ENCODE measurements around the gene CLIC4.
"Not testable (repeated sequence)": the region's sequence is repeated elsewhere in the genome, so short reads cannot be mapped to it uniquely, and the experiment has no call there.

The CLIC4 gene

DNA sequence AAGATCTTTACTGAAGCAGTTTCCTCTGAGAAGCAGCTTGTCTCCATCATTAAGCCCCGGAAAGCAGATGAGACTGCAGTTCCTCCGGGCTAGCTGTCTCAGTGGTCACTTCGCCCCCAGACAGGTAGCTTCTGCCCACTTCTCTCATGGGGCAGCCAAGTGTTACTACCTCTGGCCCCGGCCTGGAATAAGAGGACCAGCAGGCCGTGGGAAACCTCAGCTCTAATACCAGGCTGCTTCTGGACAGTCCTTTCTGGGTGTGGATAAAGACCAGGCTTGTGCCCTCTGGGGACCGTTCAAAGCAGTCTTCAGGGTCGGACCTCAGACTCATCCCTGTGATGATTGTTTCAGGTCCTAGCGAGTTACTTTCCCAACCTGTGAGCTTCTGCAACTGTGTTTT, 130.0 kb downstream of the CLIC4 start:
- no peak for DNase-seq (ENCODE audit: low read depth in 1 of 2, low spot score in 1 of 2)

DNA sequence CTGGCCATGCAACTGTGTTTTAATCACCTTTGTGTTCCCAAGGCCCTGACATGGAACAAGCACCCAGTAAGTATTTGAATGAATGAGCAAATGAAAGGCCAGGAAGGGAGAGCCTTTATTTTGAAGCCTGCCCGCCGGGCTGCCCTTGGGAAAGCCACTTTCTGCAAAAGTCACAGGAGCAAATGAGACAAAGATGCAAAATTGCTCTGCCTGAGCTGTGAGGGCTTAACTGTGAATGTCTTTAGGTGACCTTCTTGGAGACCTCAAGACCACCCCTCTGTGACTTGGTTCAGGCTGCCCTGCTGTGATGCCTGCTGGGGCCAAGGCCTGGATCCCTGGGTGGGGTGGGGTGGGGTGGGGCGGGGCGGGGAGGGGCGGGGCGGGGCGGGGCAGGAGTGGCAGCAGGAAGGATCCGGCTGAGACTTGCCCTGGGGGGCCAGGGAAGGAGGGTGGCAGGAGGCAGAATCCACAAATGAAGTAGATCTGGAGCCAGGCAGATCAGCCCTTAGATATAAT, 130.8 kb downstream of the CLIC4 start:
- DNase-seq (ENCODE audit: low read depth in 1 of 2, low spot score in 1 of 2), result no peak

DNA sequence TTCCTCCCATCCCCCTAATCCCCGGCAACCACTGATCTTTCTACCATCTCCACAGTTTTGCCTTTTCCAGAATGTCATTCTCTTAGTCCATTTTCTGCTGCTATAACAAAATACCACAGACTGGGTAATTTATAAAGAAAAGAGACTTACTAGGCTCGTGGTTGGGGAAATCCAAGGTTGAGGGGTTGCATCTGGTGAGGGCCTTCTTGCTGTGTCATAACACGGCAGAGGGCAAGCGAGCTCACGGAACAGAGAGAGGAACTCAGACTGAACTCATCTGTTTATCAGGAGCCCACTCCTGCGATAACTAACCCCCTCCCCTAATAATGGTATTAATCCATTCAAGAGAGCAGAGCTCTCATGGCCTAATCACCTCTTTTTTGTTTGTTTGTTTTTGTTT, 132.8 kb downstream of the CLIC4 start:
- DNase-seq (ENCODE audit: low read depth in 1 of 2, low spot score in 1 of 2), result no peak

DNA sequence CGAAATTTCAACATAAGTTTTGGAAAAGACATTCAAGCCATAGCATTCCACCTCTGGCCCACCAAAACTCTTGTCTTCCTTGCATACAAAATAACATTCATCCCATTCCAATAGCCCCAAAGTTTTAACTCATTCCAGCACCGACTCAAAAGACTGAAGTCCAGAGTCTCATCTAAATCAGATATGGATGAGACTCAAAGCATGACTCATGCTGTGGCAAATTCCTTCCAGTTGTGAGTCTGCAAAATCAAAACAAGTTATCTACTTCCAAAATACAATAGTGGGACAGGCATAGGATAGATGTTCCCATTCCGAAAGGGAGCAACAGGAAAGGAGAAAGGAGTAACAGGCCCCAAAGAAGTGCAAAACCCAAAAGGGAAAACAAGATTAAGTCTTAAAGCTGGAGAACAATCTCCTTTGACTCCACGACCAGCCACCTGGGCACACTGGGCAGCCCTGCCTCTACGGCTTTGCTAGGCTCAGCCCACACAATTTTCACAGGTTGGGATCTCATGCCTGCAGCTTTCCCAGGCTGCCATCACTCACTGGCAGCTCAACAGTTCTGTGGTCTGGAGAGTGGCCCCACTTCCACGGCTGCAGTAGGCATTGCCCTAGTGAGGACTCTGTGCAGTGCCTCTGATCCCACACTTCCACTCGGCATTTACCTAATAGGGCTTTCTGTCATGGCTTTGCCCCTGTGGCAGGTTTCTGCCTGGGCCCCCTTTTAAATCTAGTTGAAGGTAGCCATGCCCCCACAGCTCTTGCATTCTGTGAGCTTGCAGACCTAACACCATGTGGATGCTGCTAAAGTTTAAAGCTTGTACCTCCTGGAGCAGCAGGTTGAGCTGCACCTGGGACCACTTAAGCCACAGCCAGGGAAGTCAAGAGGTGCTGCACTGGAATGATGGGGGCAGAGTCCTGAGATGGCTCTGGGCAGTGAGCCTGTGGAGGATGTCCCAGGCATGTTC, 133.8 kb downstream of the CLIC4 start:
- no peak for DNase-seq (ENCODE audit: low read depth in 1 of 2, low spot score in 1 of 2)

DNA sequence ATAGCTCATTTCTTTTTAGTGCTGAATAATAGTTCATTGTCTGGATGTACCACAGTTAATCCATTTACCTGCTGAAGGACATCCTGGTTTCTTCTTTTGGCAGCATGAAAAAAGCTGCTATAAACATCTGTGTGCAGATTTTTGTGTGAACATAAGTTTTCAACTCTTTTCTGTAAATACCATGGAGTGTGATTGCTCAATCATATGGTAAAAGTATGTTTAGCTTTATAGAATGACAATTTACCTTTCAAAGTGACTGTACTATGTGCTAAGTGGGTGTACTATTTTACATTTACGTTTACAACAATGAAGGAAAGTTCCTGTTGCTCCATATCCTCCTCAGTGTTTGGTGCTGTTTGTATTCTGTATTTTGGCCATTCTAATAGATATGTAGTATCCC, 135.8 kb downstream of the CLIC4 start:
- no peak for DNase-seq (ENCODE audit: low read depth in 1 of 2, low spot score in 1 of 2)

DNA sequence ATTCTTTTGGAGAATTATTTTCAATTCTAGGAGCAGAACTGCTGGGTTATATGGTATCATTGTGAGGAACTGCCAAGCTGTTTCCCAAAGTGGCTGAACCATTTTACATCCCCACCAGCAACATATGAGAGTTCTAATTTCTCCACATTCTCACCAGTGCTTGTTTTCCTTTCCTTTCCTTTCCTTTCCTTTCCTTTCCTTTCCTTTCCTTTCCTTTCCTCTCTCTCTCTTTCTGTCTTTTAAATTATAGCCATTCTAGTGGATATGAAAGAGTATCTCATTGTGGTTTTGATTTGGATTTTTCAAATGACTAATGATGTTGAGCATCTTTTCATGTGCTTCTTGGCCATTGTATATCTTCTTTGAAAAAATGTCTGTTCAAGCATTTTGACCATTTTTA, 139.5 kb downstream of the CLIC4 start:
- no peak for DNase-seq (ENCODE audit: low read depth in 1 of 2, low spot score in 1 of 2)

DNA sequence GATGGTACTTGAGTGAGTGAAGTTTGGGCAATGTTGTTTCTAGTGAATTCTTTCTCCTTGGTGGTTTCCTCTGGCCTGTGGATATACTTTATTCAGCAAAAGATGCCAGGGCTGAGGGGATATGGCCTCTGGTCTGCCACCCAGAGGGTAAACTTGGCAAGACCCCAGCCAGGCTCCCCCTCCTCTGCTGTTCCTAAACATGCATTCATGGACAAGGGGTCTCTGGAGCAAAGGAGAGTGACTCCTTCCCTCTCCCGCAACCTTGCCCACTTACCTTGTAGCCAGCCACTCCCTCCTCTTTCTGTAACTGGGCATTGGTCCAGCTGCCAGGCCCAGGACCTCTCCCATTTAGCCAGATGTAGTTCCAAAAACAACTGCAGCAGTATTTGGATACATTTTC, 141.0 kb downstream of the CLIC4 start:
- DNase-seq (ENCODE audit: low read depth in 1 of 2, low spot score in 1 of 2), result no peak

DNA sequence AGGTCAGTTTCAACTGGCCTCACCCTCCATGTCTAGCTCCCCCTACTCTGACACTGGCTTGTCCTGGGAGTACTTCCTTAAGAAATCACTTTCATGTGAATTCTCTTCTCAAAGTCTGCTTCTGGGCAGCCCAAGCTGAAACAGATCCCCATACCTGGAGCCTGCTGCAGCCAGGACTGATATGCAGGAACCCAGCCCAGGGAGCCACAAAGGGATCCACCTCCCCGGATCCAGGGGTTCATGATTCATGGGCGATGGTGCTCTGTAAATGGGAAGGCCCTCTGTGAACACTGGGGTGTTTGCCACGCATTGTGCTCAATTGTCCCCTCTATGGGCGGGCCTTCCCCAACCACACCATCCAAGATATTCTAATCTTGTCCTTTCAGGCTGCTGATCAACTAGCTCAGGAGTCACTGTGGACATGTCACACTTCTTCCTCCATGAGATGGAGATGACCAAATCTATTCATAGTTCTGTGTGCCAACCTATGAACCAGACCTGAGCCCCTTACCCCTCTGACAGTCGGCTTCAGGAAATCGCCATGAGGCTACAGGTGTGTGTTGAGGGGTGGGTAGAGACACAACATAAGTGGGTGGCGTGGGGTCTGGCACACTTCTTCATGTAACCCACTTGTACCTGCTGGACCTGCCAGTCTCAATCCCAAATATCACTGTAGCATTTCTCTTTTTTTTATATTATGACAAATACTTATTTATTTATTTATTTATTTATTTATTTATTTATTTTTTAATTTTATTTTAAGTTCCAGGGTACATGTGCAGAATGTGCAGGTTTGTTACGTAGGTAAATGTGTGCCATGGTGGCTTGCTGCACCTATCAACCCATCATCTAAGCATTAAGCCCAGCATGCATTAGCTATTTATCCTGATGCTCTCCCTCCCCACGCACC, 143.1 kb downstream of the CLIC4 start:
- DNase-seq (ENCODE audit: low read depth in 1 of 2, low spot score in 1 of 2), result no peak

DNA sequence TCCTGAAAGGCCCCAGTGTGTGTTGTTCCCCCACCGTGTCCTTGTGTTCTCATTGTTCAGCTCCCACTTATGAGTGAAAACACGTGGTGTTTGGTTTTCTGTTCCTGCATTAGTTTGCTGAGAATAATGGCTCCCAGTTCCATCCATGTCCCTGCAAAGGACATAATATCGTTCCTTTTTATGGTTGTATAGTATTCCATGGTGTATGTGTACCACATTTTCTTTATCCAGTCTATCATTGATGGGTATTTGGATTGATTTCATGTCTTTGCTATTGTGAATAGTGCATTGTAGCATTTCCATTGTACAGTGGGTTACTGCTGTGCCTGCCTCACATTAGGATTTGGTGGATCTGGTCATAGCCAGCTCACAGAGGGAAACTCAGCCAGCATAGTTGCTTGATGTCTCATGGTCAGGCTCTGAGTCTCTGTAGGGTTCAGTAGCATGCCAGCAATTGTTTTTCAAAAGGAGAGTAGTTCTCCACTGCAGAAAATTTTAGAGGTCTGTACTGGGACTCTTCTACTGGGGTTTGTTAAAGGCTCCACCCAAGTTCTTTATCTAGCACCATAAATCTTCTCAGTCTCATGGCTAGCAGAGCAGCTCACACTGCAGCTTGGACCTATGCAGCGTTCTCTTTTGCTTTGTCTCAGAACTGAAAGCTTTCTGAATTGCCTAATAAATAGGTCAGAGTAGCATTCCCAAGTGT, 143.9 kb downstream of the CLIC4 start:
- no peak for DNase-seq (ENCODE audit: low read depth in 1 of 2, low spot score in 1 of 2)

DNA sequence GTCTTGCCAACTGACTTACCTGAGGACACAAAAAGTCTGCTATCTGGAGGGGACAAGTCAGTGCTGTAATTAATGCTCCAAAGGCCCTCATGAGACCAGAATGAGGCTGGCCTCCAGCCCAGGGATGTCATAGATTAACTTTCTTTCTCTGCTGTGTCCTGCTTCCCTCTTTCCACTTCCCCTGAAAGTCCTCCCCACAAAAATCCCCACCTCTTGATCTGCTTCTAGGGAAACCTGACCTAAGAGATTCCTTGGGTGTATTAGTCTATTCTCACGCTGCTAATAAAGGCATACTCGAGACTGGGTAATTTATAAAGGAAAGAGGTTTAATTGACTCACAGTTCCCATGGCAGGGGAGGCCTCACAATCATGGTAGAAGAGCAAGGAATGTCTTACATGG, 145.6 kb downstream of the CLIC4 start:
- DNase-seq (ENCODE audit: low read depth in 1 of 2, low spot score in 1 of 2), result no peak

DNA sequence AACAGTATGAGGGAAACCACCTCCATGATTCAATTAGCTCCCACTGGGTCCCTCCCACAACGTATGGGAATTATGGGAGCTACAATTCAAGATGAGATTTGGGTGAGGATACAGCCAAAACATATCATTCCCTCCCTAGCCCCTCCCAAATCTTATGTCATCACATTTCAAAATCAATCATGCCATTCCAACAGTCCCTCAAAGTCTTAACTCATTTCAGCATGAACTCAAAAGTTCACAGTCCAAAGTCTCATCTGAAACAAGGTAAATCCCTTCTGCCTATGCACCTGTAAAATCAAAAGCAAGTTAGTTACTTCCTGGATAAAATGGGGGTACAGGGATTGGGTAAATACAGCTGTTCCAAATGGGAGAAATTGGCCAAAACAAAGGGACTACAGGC, 146.1 kb downstream of the CLIC4 start:
- not testable (repeated sequence) for DNase-seq (ENCODE audit: low read depth in 1 of 2, low spot score in 1 of 2)

DNA sequence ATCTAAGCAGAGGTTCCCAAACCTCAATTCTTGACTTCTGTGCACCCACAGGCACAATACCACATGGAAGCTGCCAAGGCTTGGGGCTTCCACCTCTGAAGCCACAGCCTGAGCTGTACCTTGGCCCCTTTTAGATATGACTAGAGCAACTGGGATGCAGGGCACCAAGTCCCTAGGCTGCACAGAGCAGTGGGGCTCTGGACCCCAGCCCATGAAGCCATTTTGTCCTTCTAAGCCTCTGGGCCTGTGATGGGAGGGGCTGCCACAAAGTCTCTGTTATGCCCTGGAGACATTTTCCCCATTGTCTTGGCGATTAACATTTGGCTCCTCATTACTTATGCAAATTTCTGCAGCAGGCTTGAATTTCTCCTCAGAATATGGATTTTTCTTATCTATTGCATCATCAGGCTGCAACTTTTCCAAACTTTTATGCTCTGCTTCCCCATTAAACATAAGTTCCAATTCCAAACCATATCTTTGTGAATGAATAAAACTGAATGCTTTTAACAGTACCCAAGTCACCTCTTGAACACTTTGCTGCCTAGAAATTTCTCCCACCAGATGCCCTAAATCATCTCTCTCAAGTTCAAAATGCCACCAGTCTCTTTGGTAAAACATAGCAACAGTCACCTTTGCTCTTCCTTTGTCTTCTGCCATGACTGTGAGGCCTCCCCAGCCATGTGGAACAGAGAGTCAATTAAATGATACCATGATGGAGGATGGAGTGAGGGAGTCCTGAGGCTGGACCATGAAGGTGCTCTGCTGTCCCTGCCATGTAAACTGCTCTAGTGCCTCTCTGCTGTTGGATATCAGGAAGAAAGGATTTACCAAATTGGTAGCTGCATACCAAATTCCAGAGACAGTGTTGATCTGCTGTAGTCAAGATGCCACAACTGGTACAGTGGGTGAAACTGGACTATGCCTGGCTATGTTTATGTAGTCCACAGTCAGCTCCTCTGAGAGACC, 147.2 kb downstream of the CLIC4 start:
- DNase-seq (ENCODE audit: low read depth in 1 of 2, low spot score in 1 of 2), result no peak

DNA sequence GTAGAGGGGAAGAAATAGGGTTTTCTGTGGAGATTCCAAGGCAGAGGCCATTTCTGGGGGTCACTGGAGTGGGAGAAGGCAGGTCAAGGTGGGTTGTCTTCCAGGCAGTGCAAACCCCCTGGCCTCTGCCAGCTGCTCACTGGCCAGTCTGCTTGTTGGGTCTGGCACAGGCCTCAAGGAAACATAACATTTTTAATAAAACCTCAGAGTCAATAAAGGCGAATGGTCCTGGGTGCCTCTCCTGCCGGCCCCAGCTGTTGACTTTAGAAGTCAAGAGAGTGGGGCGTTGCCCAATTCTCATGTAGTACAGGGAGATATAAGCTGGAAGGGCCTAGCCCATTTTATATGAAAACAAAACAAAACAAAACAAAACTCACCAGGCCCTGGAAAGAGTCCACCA, 148.2 kb downstream of the CLIC4 start:
- no peak for DNase-seq (ENCODE audit: low read depth in 1 of 2, low spot score in 1 of 2)
